Measurements from ENCODE around the gene SCT.

GRCh38 chr11:597166-597725 is 29.7 kb downstream of the SCT start:
- TF ChIP-seq CTCF (IDR thresholded peaks at IDR 0.05) (no peak), POLR2A (IDR thresholded peaks at IDR 0.05) (no peak), POLR2AphosphoS5 (IDR thresholded peaks at IDR 0.05) (no peak)
